ENCODE data around the gene HOXC10.

GRCh38 chr12:53942467-53942997, 42.4 kb upstream of the HOXC10 start:
- no peak for TF ChIP-seq CTCF (IDR thresholded peaks at IDR 0.05)
- TF ChIP-seq EP300 (IDR thresholded peaks at IDR 0.05), result no peak

Measured in ovary (tissue), 3 donors.